Measurements from ENCODE around the gene MAML3.

MAML3 gene

GRCh38 chr4:139915037-139915436 is 238.9 kb downstream of the MAML3 start:
- no peak for DNase-seq

GRCh38 chr4:139913995-139914598 is 239.9 kb downstream of the MAML3 start:
- DNase-seq, result no peak

- no peak for DNase-seq
Measured at GRCh38 chr4:139913398-139913990, 240.5 kb downstream of the MAML3 start.

- DNase-seq, result no peak
Measured at GRCh38 chr4:139912445-139912844, 241.5 kb downstream of the MAML3 start.

GRCh38 chr4:139910106-139910505 is 243.9 kb downstream of the MAML3 start:
- no peak for DNase-seq

- DNase-seq, result no peak
Measured at GRCh38 chr4:139908636-139909437, 245.1 kb downstream of the MAML3 start.

GRCh38 chr4:139907001-139907809 is 246.8 kb downstream of the MAML3 start:
- no peak for DNase-seq

- no peak for DNase-seq
Measured at GRCh38 chr4:139905489-139905888, 248.5 kb downstream of the MAML3 start.

GRCh38 chr4:139904406-139904805 is 249.6 kb downstream of the MAML3 start:
- DNase-seq, result no peak

- DNase-seq, result no peak
Measured at GRCh38 chr4:139903845-139904244, 250.1 kb downstream of the MAML3 start.

- no peak for DNase-seq
Measured at GRCh38 chr4:139902321-139903320, 251.4 kb downstream of the MAML3 start.

GRCh38 chr4:139901531-139902320 is 252.3 kb downstream of the MAML3 start:
- no peak for DNase-seq

GRCh38 chr4:139900964-139901376 is 253.0 kb downstream of the MAML3 start:
- no peak for DNase-seq

- no peak for DNase-seq
Measured at GRCh38 chr4:139899346-139899745, 254.6 kb downstream of the MAML3 start.

GRCh38 chr4:139898293-139898692 is 255.7 kb downstream of the MAML3 start:
- no peak for DNase-seq

- DNase-seq, result no peak
Measured at GRCh38 chr4:139896091-139896604, 257.8 kb downstream of the MAML3 start.

- no peak for DNase-seq
Measured at GRCh38 chr4:139893801-139894200, 260.2 kb downstream of the MAML3 start.

GRCh38 chr4:139892973-139893736 is 260.8 kb downstream of the MAML3 start:
- DNase-seq, result no peak

GRCh38 chr4:139890816-139891215 is 263.2 kb downstream of the MAML3 start:
- DNase-seq, result no peak

- DNase-seq, result no peak
Measured at GRCh38 chr4:139889901-139890300, 264.1 kb downstream of the MAML3 start.
